SK-N-SH (cell line): Measurements from ENCODE around the gene FMNL2.

Experiments
- CHD2 ChIP-seq: fragments of 150-350 bp; IDR thresholded peaks from 2 replicates; pipeline ENCODE4 v1.6.1; 2018; ENCODE audit warnings: low read length; ENCODE audit not compliant: partially characterized antibody
- EZH2phosphoT487 ChIP-seq: fragments of 200-600 bp; sonication (generic); IDR thresholded peaks from 2 replicates; pipeline ENCODE4 v1.6.1; 2017; ENCODE audit warnings: low read depth, mixed run types, mild to moderate bottlenecking, antibody characterized with exemption, moderate library complexity, borderline replicate concordance
- FOXM1 ChIP-seq: IDR thresholded peaks from 2 replicates; pipeline ENCODE4 v1.4.0; 2012; ENCODE audit warnings: low read depth, mild to moderate bottlenecking
- GABPA ChIP-seq: IDR thresholded peaks from 2 replicates; pipeline ENCODE4 v1.4.0; 2012; ENCODE audit warnings: low read depth, mild to moderate bottlenecking
- JUND ChIP-seq: IDR thresholded peaks from 2 replicates; pipeline ENCODE4 v1.4.0; 2012
- MXI1 ChIP-seq: IDR thresholded peaks from 2 replicates; pipeline ENCODE4 v1.6.1; 2012; ENCODE audit warnings: mild to moderate bottlenecking, low read depth, low read length, improper control_type of control experiment
- NRF1 ChIP-seq: IDR thresholded peaks from 2 replicates; pipeline ENCODE4 v1.6.1; 2012; ENCODE audit warnings: low read depth, mild to moderate bottlenecking, low read length
- POLR2AphosphoS5 ChIP-seq: IDR thresholded peaks from 2 replicates; pipeline ENCODE4 v1.6.1; 2012; ENCODE audit warnings: low read depth, low read length
- RXRA ChIP-seq: IDR thresholded peaks from 2 replicates; pipeline ENCODE4 v1.4.0; 2012; ENCODE audit warnings: low read depth, mild to moderate bottlenecking, borderline replicate concordance
- SIN3A ChIP-seq: IDR thresholded peaks from 2 replicates; pipeline ENCODE4 v1.6.1; 2012; ENCODE audit warnings: low read depth, mild to moderate bottlenecking, low read length, moderate library complexity, borderline replicate concordance
- SMC3 ChIP-seq: IDR thresholded peaks from 2 replicates; pipeline ENCODE4 v1.6.1; 2012; ENCODE audit warnings: low read depth, low read length, improper control_type of control experiment
- TAF1 ChIP-seq: IDR thresholded peaks from 2 replicates; pipeline ENCODE4 v1.6.1; 2012; ENCODE audit warnings: low read depth, mild to moderate bottlenecking, low read length, moderate library complexity, borderline replicate concordance
- TCF12 ChIP-seq: IDR thresholded peaks from 2 replicates; pipeline ENCODE4 v1.4.0; 2012
- TF ChIP-seq, protein P1 (sequence below): fragments of 200-600 bp; sonication (generic); IDR thresholded peaks from 2 replicates; pipeline ENCODE4 v1.6.1; 2017; ENCODE audit warnings: antibody characterized with exemption, mild to moderate bottlenecking, moderate library complexity

DNA sequence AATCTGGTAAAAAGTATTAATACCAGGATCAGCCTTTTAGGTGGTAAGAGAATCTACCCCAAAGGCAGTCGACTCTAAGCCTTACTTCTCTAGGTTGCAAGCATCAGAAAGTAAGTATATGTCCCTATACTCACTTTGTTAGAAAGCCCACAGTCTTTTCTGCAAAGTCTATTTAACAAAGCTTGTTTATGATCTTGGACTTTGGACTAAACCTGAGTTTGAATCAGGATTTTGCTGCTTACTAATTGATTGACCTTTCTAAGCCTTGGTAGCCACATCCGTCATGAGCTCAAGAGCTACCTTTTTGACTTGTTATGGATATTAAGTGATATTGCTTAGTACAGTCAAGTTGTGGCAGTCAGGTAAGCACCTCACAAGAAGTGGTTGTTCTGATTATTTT lies 18.4 kb downstream of the FMNL2 start:
- no peak for TF ChIP-seq NRF1
- TF ChIP-seq, protein P1, sequence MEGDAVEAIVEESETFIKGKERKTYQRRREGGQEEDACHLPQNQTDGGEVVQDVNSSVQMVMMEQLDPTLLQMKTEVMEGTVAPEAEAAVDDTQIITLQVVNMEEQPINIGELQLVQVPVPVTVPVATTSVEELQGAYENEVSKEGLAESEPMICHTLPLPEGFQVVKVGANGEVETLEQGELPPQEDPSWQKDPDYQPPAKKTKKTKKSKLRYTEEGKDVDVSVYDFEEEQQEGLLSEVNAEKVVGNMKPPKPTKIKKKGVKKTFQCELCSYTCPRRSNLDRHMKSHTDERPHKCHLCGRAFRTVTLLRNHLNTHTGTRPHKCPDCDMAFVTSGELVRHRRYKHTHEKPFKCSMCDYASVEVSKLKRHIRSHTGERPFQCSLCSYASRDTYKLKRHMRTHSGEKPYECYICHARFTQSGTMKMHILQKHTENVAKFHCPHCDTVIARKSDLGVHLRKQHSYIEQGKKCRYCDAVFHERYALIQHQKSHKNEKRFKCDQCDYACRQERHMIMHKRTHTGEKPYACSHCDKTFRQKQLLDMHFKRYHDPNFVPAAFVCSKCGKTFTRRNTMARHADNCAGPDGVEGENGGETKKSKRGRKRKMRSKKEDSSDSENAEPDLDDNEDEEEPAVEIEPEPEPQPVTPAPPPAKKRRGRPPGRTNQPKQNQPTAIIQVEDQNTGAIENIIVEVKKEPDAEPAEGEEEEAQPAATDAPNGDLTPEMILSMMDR: no peak
- TF ChIP-seq EZH2phosphoT487: no peak
- no peak for TF ChIP-seq GABPA
- TF ChIP-seq POLR2AphosphoS5: no peak
- TF ChIP-seq FOXM1: no peak
- TF ChIP-seq TAF1: no peak
- no peak for TF ChIP-seq TCF12
- TF ChIP-seq CHD2: no peak
- TF ChIP-seq MXI1: no peak
- no peak for TF ChIP-seq SMC3
- TF ChIP-seq JUND: no peak
- no peak for TF ChIP-seq SIN3A
- TF ChIP-seq RXRA: no peak
